ENCODE results near the gene COL4A1.

The COL4A1 gene

GRCh38 chr13:110211046-110211445, 95.9 kb downstream of the COL4A1 start:
- H3K4me3 ChIP-seq (ENCODE audit: low read length) = no peak overlapping the region
- no peak for TF ChIP-seq CTCF (IDR thresholded peaks at IDR 0.05; ENCODE audit: insufficient read depth, low read depth, low read length, missing control alignments)
- DNase-seq (ENCODE audit: low read depth) = no peak

- TF ChIP-seq CTCF (IDR thresholded peaks at IDR 0.05; ENCODE audit: insufficient read depth, low read depth, low read length, missing control alignments) = no peak
- H3K4me3 ChIP-seq (ENCODE audit: low read length) = no peak overlapping the region
- DNase-seq (ENCODE audit: low read depth) = no peak
These were observed 96.4 kb downstream of the COL4A1 start for GRCh38 chr13:110210604-110210985.

- TF ChIP-seq CTCF (IDR thresholded peaks at IDR 0.05; ENCODE audit: insufficient read depth, low read depth, low read length, missing control alignments) = no peak
- peak; percentile 94 for DNase-seq (ENCODE audit: low read depth)
- H3K4me3 ChIP-seq (ENCODE audit: low read length) = no peak overlapping the region
These were observed 96.9 kb downstream of the COL4A1 start for GRCh38 chr13:110209950-110210603.

GRCh38 chr13:110208116-110208515, 98.8 kb downstream of the COL4A1 start:
- no peak for DNase-seq (ENCODE audit: low read depth)
- H3K4me3 ChIP-seq (ENCODE audit: low read length) = no peak overlapping the region
- no peak for TF ChIP-seq CTCF (IDR thresholded peaks at IDR 0.05; ENCODE audit: insufficient read depth, low read depth, low read length, missing control alignments)

GRCh38 chr13:110206996-110207395, 100.0 kb downstream of the COL4A1 start:
- TF ChIP-seq CTCF (IDR thresholded peaks at IDR 0.05; ENCODE audit: insufficient read depth, low read depth, low read length, missing control alignments) = no peak
- H3K4me3 ChIP-seq (ENCODE audit: low read length) = no peak overlapping the region
- no peak for DNase-seq (ENCODE audit: low read depth)

GRCh38 chr13:110206185-110206584, 100.8 kb downstream of the COL4A1 start:
- no peak for DNase-seq (ENCODE audit: low read depth)

More at GRCh38 chr13:110206185-110206584, 100.8 kb downstream of the COL4A1 start:
- H3K4me3 ChIP-seq (ENCODE audit: low read length) = no peak overlapping the region
- no peak for TF ChIP-seq CTCF (IDR thresholded peaks at IDR 0.05; ENCODE audit: insufficient read depth, low read depth, low read length, missing control alignments)

Data from epithelial cell of esophagus (primary cell).